Liver (tissue), 9 donors: ENCODE results near the gene SLFN14. TPM values are rescaled to one million over a fixed set of nuclear protein-coding genes. Genes with fewer than 3 reads are reported as not detected.

ENCODE experiments used
- DNase-seq: peaks from one replicate; pipeline ENCODE4 v3.0.0-alpha.2; 2017; ENCODE audit warnings: low spot score
- H3K27ac ChIP-seq, 2 donors: one replicate each; pipeline ENCODE4 v1.7.0; 2013; ENCODE audit warnings: inconsistent platforms in 2 of 2, low read length in 2 of 2, control low read depth in 1 of 2, low read depth in 1 of 2, mild to moderate bottlenecking in 1 of 2
- H3K27me3 ChIP-seq, 4 donors: one replicate each; pipeline versions ENCODE4 v1.6.1 to v1.7.0; 2013; ENCODE audit warnings: low read length in 3 of 4, inconsistent platforms in 1 of 4, mild to moderate bottlenecking in 1 of 4, moderate library complexity in 1 of 4; ENCODE audit not compliant: control insufficient read depth in 4 of 4, insufficient read depth in 4 of 4
- H3K36me3 ChIP-seq, 4 donors: one replicate each; pipeline versions ENCODE4 v1.6.1 to v1.7.0; 2013; ENCODE audit warnings: low read length in 3 of 4, mild to moderate bottlenecking in 3 of 4, low read depth in 1 of 4, moderate library complexity in 1 of 4; ENCODE audit not compliant: control insufficient read depth in 4 of 4, insufficient read depth in 3 of 4
- H3K4me1 ChIP-seq, 4 donors: one replicate each; pipeline versions ENCODE4 v1.6.1 to v1.7.0; 2013; ENCODE audit warnings: low read length in 3 of 4, mild to moderate bottlenecking in 3 of 4, moderate library complexity in 1 of 4; ENCODE audit not compliant: control insufficient read depth in 4 of 4, insufficient read depth in 4 of 4
- H3K4me3 ChIP-seq, 3 donors: one replicate each; pipeline versions ENCODE4 v1.6.1 to v1.7.0; 2013; ENCODE audit warnings: low read length in 3 of 3, control low read depth in 1 of 3, low read depth in 1 of 3, mild to moderate bottlenecking in 1 of 3
- H3K9ac ChIP-seq, 2 donors: one replicate each; pipeline ENCODE4 v1.7.0; 2013; ENCODE audit warnings: low read length in 2 of 2, mild to moderate bottlenecking in 2 of 2, moderate library complexity in 2 of 2, control low read depth in 1 of 2, low read depth in 1 of 2
- H3K9me3 ChIP-seq, 4 donors: one replicate each; pipeline versions ENCODE4 v1.6.1 to v1.7.0; 2013; ENCODE audit warnings: low read length in 3 of 4; ENCODE audit not compliant: control insufficient read depth in 4 of 4
- ATF3 ChIP-seq: IDR thresholded peaks from 2 replicates; pipeline ENCODE4 v1.6.1; 2016; ENCODE audit warnings: antibody characterized with exemption
- CTCF ChIP-seq: fragments of 150-350 bp; IDR thresholded peaks from 2 replicates; pipeline ENCODE4 v1.5.1; 2017; ENCODE audit warnings: improper control_type of control experiment, low read depth, low read length; ENCODE audit not compliant: missing input control
- EGR1 ChIP-seq, 2 donors: IDR thresholded peaks; 2 replicates each; pipeline ENCODE4 v1.6.1; 2016 to 2018; ENCODE audit warnings: antibody characterized with exemption in 2 of 2, low read depth in 2 of 2
- FOXA1 ChIP-seq: IDR thresholded peaks from 2 replicates; pipeline ENCODE4 v1.6.1; 2016; ENCODE audit warnings: antibody characterized with exemption
- GABPA ChIP-seq, 2 donors: IDR thresholded peaks in 1 of 2; conservative IDR thresholded peaks in 1 of 2; 2 replicates each; pipeline ENCODE4 v1.6.1; 2016; ENCODE audit warnings: antibody characterized with exemption in 2 of 2, mild to moderate bottlenecking in 1 of 2, moderate library complexity in 1 of 2
- HNF4A ChIP-seq, 2 donors: conservative IDR thresholded peaks; 2 replicates each; pipeline ENCODE4 v1.6.1; 2016; ENCODE audit warnings: antibody characterized with exemption in 2 of 2, mild to moderate bottlenecking in 2 of 2
- JUND ChIP-seq, 2 donors: IDR thresholded peaks; 2 replicates each; pipeline ENCODE4 v1.6.1; 2016; ENCODE audit warnings: antibody characterized with exemption in 2 of 2
- MAX ChIP-seq: IDR thresholded peaks from 2 replicates; pipeline ENCODE4 v1.6.1; 2016; ENCODE audit warnings: antibody characterized with exemption
- NR2F2 ChIP-seq: IDR thresholded peaks from 2 replicates; pipeline ENCODE4 v1.6.1; 2016; ENCODE audit warnings: antibody characterized with exemption
- RAD21 ChIP-seq, 2 donors: IDR thresholded peaks; 2 replicates each; pipeline ENCODE4 v1.6.1; 2016; ENCODE audit warnings: antibody characterized with exemption in 2 of 2, mild to moderate bottlenecking in 2 of 2
- REST ChIP-seq: IDR thresholded peaks from 2 replicates; pipeline ENCODE4 v1.6.1; 2016; ENCODE audit warnings: antibody characterized with exemption, mild to moderate bottlenecking
- RXRA ChIP-seq, 2 donors: IDR thresholded peaks; 2 replicates each; pipeline ENCODE4 v1.6.1; 2017 to 2018; ENCODE audit warnings: antibody characterized with exemption in 2 of 2, mild to moderate bottlenecking in 1 of 2
- SP1 ChIP-seq: IDR thresholded peaks from 2 replicates; pipeline ENCODE4 v1.6.1; 2018; ENCODE audit warnings: antibody characterized with exemption, mild to moderate bottlenecking
- TAF1 ChIP-seq: conservative IDR thresholded peaks from 2 replicates; pipeline ENCODE4 v1.6.1; 2016; ENCODE audit warnings: antibody characterized with exemption, mild to moderate bottlenecking
- YY1 ChIP-seq: IDR thresholded peaks from 2 replicates; pipeline ENCODE4 v1.6.1; 2016; ENCODE audit warnings: antibody characterized with exemption, mild to moderate bottlenecking
- ZBTB33 ChIP-seq: IDR thresholded peaks from 2 replicates; pipeline ENCODE4 v1.6.1; 2016; ENCODE audit warnings: antibody characterized with exemption
- WGBS: extraction: QIAGEN DNeasy Blood & Tissue Kit; methylation state at CpG from one replicate; pipeline ENCODE4 v1.1.7; 2013; 5-methylcytosine and 5-hydroxymethylcytosine counted together
- polyA plus RNA-seq, 2 donors: library from polyadenylated mRNA; stranded (reverse) in 1 of 2; unstranded in 1 of 2; fragments of 200-250 nt in 1 of 2; fragments of >200 nt in 1 of 2; fragmentation: Nextera tagmentation in 1 of 2; extraction: Ambion mirVana in 1 of 2; gene quantifications; one replicate each; pipeline versions ENCODE4 v1.2.1 to v1.2.3, GENCODE V29; 2013 to 2015
- total RNA-seq, 2 donors: library from RNA; depleted of rRNA; stranded (reverse); fragments of >200 nt; gene quantifications; one replicate each; pipeline ENCODE4 v1.2.3, GENCODE V29; 2014
- donor health status: healthy.
- donor health status: healthy.
- donor health status: healthy.
- donor health status: healthy.
- donor health status: healthy.

Gene SLFN14
- total and polyA plus RNA-seq, 4 donors, result under 0.01 to 23.7 TPM; not detected in 2

GRCh38 chr17:35577830-35578196 is 17.2 kb upstream of the SLFN14 start:
- Histone ChIP-seq H3K9ac (peak overlapping the region; percentile 58 to 99), H3K9me3 (no peaks in the 10 kb centered on the region), H3K27ac (peak overlapping the region; percentile 87 to 89), H3K4me1 (peaks cover 0 to 19% (median 11%) of the 10 kb centered on the region in 4 donors), H3K4me3 (peak overlapping the region; percentile 55 to 90 (median 87)), H3K27me3 (no peaks in the 10 kb centered on the region), H3K36me3 (peaks cover 0 to 8% (median 3%) of the 10 kb centered on the region in 4 donors)
- TF ChIP-seq RXRA (IDR thresholded peaks at IDR 0.05) (no peak), JUND (IDR thresholded peaks at IDR 0.05) (no peak), NR2F2 (no peak), MAX (no peak), CTCF (no peak), HNF4A (conservative IDR thresholded peaks at IDR 0.05) (no peak), ZBTB33 (no peak), SP1 (no peak), RAD21 (IDR thresholded peaks at IDR 0.05) (no peak), GABPA (IDR thresholded peaks at IDR 0.05 in 1 of 2, conservative IDR thresholded peaks at IDR 0.05 in 1 of 2) (no peak), FOXA1 (no peak), ATF3 (no peak), YY1 (no peak), REST (no peak), TAF1 (no peak)
- 5% methylated on average over 8 of the region's 8 CpGs for WGBS
- DNase-seq, result no peak

- Histone ChIP-seq H3K27me3 (no peaks in the 10 kb centered on the region), H3K9ac (no peak overlapping the region), H3K4me3 (no peak overlapping the region), H3K9me3 (no peaks in the 10 kb centered on the region), H3K4me1 (peaks cover 0 to 19% (median 11%) of the 10 kb centered on the region in 4 donors), H3K27ac (no peak overlapping the region), H3K36me3 (peaks cover 0 to 8% (median 3%) of the 10 kb centered on the region in 4 donors)
- DNase-seq, result no peak
- TF ChIP-seq EGR1 (IDR thresholded peaks at IDR 0.05; ENCODE audit: low read depth in 2 of 2) (no peak), CTCF (no peak), TAF1 (no peak), MAX (no peak)
- 93% methylated on average over 3 of the region's 3 CpGs for WGBS
Observed at GRCh38 chr17:35575759-35576158, 15.1 kb upstream of the SLFN14 start.
